ENCODE results near the gene GOSR1. TPM values are rescaled to one million over a fixed set of nuclear protein-coding genes. Genes with fewer than 3 reads are reported as not detected.
"Not testable (repeated sequence)": the region's sequence is repeated elsewhere in the genome, so short reads cannot be mapped to it uniquely, and the experiment has no call there.

Gene GOSR1
- polyA plus RNA-seq (2013, experiment 1 of 4): 39.9 TPM
- 44.8 TPM for polyA plus RNA-seq (2013, experiment 2 of 4)
- 31.1 TPM for polyA plus RNA-seq (2013, experiment 3 of 4)
- 29.9 TPM for polyA plus RNA-seq (2013, experiment 4 of 4)

DNA sequence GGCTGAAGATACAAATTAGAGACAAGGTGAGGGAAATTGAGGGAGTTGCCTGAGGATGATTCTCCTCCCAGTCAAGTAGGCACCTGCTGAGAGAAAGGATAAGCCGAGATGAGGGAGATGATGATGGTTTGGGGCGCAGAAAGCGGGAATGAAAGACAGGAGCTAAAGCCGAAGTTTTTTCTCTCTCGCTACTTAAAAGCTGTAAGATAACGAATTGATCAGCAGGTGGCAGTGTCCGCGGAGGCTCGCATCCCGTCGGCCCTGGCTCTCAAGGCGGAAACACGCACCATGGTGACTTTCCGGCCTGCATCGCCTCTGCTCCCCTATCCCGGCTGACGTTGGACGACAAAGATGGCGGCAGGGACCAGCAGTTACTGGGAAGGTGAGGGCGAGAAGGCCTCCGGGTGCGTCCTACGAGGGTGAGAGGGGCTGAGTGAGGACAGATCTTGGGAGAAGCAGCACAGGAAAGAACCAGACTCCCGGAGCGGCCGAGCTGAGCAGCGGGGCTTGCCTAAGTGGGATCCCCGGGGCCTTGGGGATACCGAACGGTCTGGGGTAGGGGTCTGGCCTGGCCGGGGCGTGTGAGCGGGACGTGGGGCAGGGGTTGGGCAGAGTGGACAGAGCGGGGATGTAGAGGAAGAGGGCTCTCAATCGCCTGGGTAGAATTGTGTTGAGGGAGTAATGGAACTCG lies at the start of gene GOSR1:
Gene GOSR1 (plus strand): TSS at position 326 of the 691 bp plus-strand sequence. CDS start 26 bp downstream, at position 352.
- Histone ChIP-seq H3K4me3 (ENCODE audit: insufficient read depth, low read depth, low read length) (peak within 1 kb of the TSS; percentile 66), H3K27me3 (ENCODE audit: control insufficient read depth, insufficient read depth, low read length, poor library complexity, severe bottlenecking) (peaks cover 3% of the 10 kb centered on the region), H3K9me3 (ENCODE audit: control insufficient read depth, low read length) (no peaks in the 10 kb centered on the region), H3K27ac (ENCODE audit: insufficient read depth, low read depth, low read length, poor library complexity, severe bottlenecking) (peak within 1 kb of the TSS; percentile 47), H3K36me3 (ENCODE audit: control insufficient read depth, insufficient read depth, low read length) (peaks cover 16% of the 10 kb centered on the region), H3K4me1 (ENCODE audit: control insufficient read depth, insufficient read depth, low read length) (peaks cover 4% of the 10 kb centered on the region)
- 2% methylated on average over 37 of the region's 37 CpGs for WGBS, 2 experiments

GRCh38 chr17:30427611-30428010 lies 49.6 kb upstream of the GOSR1 start:
- no peaks in the 10 kb centered on the region for H3K4me1 ChIP-seq (ENCODE audit: control insufficient read depth, insufficient read depth, low read length)
- no peak overlapping the region for H3K27ac ChIP-seq (ENCODE audit: insufficient read depth, low read depth, low read length, poor library complexity, severe bottlenecking)
- H3K4me3 ChIP-seq (ENCODE audit: insufficient read depth, low read depth, low read length): no peak overlapping the region
- WGBS, 2 experiments: 90 to 100% methylated on average over 1 of the region's 1 CpG
- H3K36me3 ChIP-seq (ENCODE audit: control insufficient read depth, insufficient read depth, low read length): peaks cover 5% of the 10 kb centered on the region
- no peaks in the 10 kb centered on the region for H3K27me3 ChIP-seq (ENCODE audit: control insufficient read depth, insufficient read depth, low read length, poor library complexity, severe bottlenecking)
- no peaks in the 10 kb centered on the region for H3K9me3 ChIP-seq (ENCODE audit: control insufficient read depth, low read length)

DNA sequence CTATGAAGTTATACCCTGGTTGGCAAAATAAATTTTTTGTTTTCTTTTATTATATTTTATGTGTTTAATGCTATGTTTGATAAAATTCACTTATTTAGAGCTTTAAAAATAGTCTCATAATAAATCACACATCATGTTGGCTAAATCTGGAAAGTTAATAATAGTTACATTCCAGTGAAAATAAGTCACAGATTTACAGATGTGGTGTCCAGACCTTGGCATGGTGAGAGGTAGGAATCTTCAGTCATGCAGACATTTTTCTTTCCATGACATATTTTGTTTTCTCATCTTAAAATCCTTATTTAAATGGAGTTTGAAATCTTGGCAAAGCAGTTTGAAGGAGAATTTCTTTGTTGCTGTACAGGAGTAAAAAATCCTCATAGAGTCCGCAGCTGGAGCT lies 48.1 kb upstream of the GOSR1 start:
- 94 to 97% methylated on average over 1 of the region's 1 CpG for WGBS, 2 experiments
- no peaks in the 10 kb centered on the region for H3K36me3 ChIP-seq (ENCODE audit: control insufficient read depth, insufficient read depth, low read length)
- H3K9me3 ChIP-seq (ENCODE audit: control insufficient read depth, low read length): no peaks in the 10 kb centered on the region
- no peak overlapping the region for H3K27ac ChIP-seq (ENCODE audit: insufficient read depth, low read depth, low read length, poor library complexity, severe bottlenecking)
- no peaks in the 10 kb centered on the region for H3K27me3 ChIP-seq (ENCODE audit: control insufficient read depth, insufficient read depth, low read length, poor library complexity, severe bottlenecking)
- H3K4me1 ChIP-seq (ENCODE audit: control insufficient read depth, insufficient read depth, low read length): no peaks in the 10 kb centered on the region
- H3K4me3 ChIP-seq (ENCODE audit: insufficient read depth, low read depth, low read length): no peak overlapping the region

- no peaks in the 10 kb centered on the region for H3K9me3 ChIP-seq (ENCODE audit: control insufficient read depth, low read length)
- H3K36me3 ChIP-seq (ENCODE audit: control insufficient read depth, insufficient read depth, low read length): no peaks in the 10 kb centered on the region
- no peak overlapping the region for H3K4me3 ChIP-seq (ENCODE audit: insufficient read depth, low read depth, low read length)
- WGBS, 2 experiments: 95% methylated on average over 1 of the region's 1 CpG
- H3K27ac ChIP-seq (ENCODE audit: insufficient read depth, low read depth, low read length, poor library complexity, severe bottlenecking): no peak overlapping the region
- no peaks in the 10 kb centered on the region for H3K4me1 ChIP-seq (ENCODE audit: control insufficient read depth, insufficient read depth, low read length)
- H3K27me3 ChIP-seq (ENCODE audit: control insufficient read depth, insufficient read depth, low read length, poor library complexity, severe bottlenecking): no peaks in the 10 kb centered on the region
Observed at GRCh38 chr17:30433514-30433913, 43.7 kb upstream of the GOSR1 start.

DNA sequence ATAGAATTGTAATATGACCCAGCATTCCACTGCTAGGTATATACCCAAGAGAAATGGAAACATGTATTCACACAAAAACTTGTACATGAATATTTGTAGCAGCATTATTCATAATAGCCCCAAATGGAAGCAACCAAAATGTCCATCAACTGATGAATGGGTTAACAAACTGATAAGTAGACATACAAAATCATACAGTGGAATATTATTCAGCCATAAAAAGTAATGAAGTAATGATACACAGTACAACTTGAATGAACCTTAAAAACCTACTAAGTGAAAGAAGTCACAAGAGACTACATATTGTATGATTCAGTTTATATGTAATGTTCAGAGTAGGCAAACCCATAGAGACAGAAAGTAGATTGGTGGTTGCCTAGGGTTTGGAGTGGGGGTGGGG lies 40.5 kb upstream of the GOSR1 start:
- H3K27ac ChIP-seq (ENCODE audit: insufficient read depth, low read depth, low read length, poor library complexity, severe bottlenecking): no peak overlapping the region
- H3K27me3 ChIP-seq (ENCODE audit: control insufficient read depth, insufficient read depth, low read length, poor library complexity, severe bottlenecking): no peaks in the 10 kb centered on the region
- no peaks in the 10 kb centered on the region for H3K36me3 ChIP-seq (ENCODE audit: control insufficient read depth, insufficient read depth, low read length)
- no peaks in the 10 kb centered on the region for H3K4me1 ChIP-seq (ENCODE audit: control insufficient read depth, insufficient read depth, low read length)
- H3K9me3 ChIP-seq (ENCODE audit: control insufficient read depth, low read length): no peaks in the 10 kb centered on the region
- H3K4me3 ChIP-seq (ENCODE audit: insufficient read depth, low read depth, low read length): no peak overlapping the region

GRCh38 chr17:30443721-30444120 lies 33.5 kb upstream of the GOSR1 start:
- no peaks in the 10 kb centered on the region for H3K27me3 ChIP-seq (ENCODE audit: control insufficient read depth, insufficient read depth, low read length, poor library complexity, severe bottlenecking)
- 93 to 95% methylated on average over 6 of the region's 6 CpGs for WGBS, 2 experiments

DNA sequence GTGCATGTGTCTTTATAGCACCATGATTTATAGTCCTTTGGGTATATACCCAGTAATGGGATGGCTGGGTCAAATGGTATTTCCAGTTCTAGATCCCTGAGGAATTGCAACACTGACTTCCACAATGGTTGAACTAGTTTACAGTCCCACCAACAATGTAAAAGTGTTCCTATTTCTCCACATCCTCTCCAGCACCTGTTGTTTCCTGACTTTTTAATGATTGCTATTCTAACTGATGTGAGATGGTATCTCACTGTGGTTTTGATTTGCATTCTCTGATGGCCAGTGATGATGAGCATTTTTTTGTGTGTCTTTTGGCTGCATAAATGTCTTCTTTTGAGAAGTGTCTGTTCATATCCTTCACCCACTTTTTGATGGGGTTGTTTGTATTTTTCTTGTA lies 30.6 kb upstream of the GOSR1 start:
- H3K4me3 ChIP-seq (ENCODE audit: insufficient read depth, low read depth, low read length); H3K9me3 ChIP-seq (ENCODE audit: control insufficient read depth, low read length); H3K4me1 ChIP-seq (ENCODE audit: control insufficient read depth, insufficient read depth, low read length); H3K36me3 ChIP-seq (ENCODE audit: control insufficient read depth, insufficient read depth, low read length); H3K27me3 ChIP-seq (ENCODE audit: control insufficient read depth, insufficient read depth, low read length, poor library complexity, severe bottlenecking); H3K27ac ChIP-seq (ENCODE audit: insufficient read depth, low read depth, low read length, poor library complexity, severe bottlenecking): not testable (repeated sequence)

More at GRCh38 chr17:30443721-30444120, 33.5 kb upstream of the GOSR1 start:
- Histone ChIP-seq H3K4me3 (ENCODE audit: insufficient read depth, low read depth, low read length) (no peak overlapping the region), H3K36me3 (ENCODE audit: control insufficient read depth, insufficient read depth, low read length) (no peaks in the 10 kb centered on the region), H3K4me1 (ENCODE audit: control insufficient read depth, insufficient read depth, low read length) (no peaks in the 10 kb centered on the region), H3K27ac (ENCODE audit: insufficient read depth, low read depth, low read length, poor library complexity, severe bottlenecking) (no peak overlapping the region), H3K9me3 (ENCODE audit: control insufficient read depth, low read length) (no peaks in the 10 kb centered on the region)

GRCh38 chr17:30449480-30449879 lies 27.7 kb upstream of the GOSR1 start:
- Histone ChIP-seq H3K27me3 (ENCODE audit: control insufficient read depth, insufficient read depth, low read length, poor library complexity, severe bottlenecking) (no peaks in the 10 kb centered on the region), H3K9me3 (ENCODE audit: control insufficient read depth, low read length) (no peaks in the 10 kb centered on the region), H3K27ac (ENCODE audit: insufficient read depth, low read depth, low read length, poor library complexity, severe bottlenecking) (no peak overlapping the region), H3K4me3 (ENCODE audit: insufficient read depth, low read depth, low read length) (no peak overlapping the region), H3K36me3 (ENCODE audit: control insufficient read depth, insufficient read depth, low read length) (peaks cover 1% of the 10 kb centered on the region), H3K4me1 (ENCODE audit: control insufficient read depth, insufficient read depth, low read length) (no peaks in the 10 kb centered on the region)
- 92 to 96% methylated on average over 4 of the region's 4 CpGs for WGBS, 2 experiments

DNA sequence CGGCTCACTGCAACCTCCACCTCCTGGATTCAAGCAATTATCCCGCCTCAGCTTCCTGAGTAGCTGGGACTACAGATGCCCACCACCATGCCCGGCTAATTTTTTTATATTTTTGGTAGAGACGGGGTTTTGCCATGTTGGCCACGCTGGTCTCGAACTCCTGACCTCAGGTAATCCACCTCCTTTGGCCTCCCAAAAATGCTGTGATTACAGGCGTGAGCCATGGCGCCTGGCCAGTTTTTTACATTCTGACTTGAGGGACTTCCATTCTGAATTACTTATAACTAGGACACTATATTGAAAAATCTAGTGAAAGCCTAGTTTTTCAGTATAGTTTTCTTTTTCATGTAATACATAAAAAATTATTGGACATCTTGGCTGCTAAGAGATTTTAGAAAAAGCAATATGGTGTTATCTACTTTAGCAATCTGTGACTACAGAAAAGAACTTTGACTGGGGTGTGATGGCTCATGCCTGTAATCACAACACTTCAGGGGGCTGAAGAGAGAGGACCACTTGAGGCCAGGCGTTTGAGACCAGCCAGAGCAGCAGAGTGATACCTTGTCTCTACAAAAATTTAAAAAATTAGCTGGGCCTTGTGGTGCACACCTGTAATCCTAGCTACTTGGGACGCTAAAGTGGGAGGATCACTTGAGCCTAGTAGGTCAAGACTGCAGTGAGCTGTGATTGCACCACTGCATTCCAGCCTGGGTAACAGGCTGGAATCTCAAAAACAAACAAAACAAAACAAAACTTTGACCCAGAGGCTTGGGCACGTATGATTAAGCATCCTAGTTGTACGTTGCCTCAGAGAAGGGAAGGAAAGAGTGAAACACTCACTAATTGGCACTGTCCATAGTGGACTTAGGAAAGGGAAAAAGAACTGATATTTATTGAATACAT lies 26.8 kb upstream of the GOSR1 start:
- 92 to 95% methylated on average over 12 of the region's 12 CpGs for WGBS, 2 experiments
- no peaks in the 10 kb centered on the region for H3K27me3 ChIP-seq (ENCODE audit: control insufficient read depth, insufficient read depth, low read length, poor library complexity, severe bottlenecking)
- H3K4me1 ChIP-seq (ENCODE audit: control insufficient read depth, insufficient read depth, low read length): no peaks in the 10 kb centered on the region
- no peaks in the 10 kb centered on the region for H3K9me3 ChIP-seq (ENCODE audit: control insufficient read depth, low read length)
- H3K4me3 ChIP-seq (ENCODE audit: insufficient read depth, low read depth, low read length): no peak overlapping the region
- no peak overlapping the region for H3K27ac ChIP-seq (ENCODE audit: insufficient read depth, low read depth, low read length, poor library complexity, severe bottlenecking)
- H3K36me3 ChIP-seq (ENCODE audit: control insufficient read depth, insufficient read depth, low read length): peaks cover 5% of the 10 kb centered on the region

- Histone ChIP-seq H3K27ac (ENCODE audit: insufficient read depth, low read depth, low read length, poor library complexity, severe bottlenecking) (no peak overlapping the region), H3K9me3 (ENCODE audit: control insufficient read depth, low read length) (no peaks in the 10 kb centered on the region), H3K4me1 (ENCODE audit: control insufficient read depth, insufficient read depth, low read length) (no peaks in the 10 kb centered on the region), H3K4me3 (ENCODE audit: insufficient read depth, low read depth, low read length) (no peak overlapping the region), H3K36me3 (ENCODE audit: control insufficient read depth, insufficient read depth, low read length) (peaks cover 5% of the 10 kb centered on the region), H3K27me3 (ENCODE audit: control insufficient read depth, insufficient read depth, low read length, poor library complexity, severe bottlenecking) (no peaks in the 10 kb centered on the region)
- WGBS, 2 experiments: 93 to 94% methylated on average over 3 to 4 of the region's 4 CpGs
Observed at GRCh38 chr17:30454635-30455034, 22.6 kb upstream of the GOSR1 start.
